ENCODE data around the gene UBE2R2.

UBE2R2 gene

DNA sequence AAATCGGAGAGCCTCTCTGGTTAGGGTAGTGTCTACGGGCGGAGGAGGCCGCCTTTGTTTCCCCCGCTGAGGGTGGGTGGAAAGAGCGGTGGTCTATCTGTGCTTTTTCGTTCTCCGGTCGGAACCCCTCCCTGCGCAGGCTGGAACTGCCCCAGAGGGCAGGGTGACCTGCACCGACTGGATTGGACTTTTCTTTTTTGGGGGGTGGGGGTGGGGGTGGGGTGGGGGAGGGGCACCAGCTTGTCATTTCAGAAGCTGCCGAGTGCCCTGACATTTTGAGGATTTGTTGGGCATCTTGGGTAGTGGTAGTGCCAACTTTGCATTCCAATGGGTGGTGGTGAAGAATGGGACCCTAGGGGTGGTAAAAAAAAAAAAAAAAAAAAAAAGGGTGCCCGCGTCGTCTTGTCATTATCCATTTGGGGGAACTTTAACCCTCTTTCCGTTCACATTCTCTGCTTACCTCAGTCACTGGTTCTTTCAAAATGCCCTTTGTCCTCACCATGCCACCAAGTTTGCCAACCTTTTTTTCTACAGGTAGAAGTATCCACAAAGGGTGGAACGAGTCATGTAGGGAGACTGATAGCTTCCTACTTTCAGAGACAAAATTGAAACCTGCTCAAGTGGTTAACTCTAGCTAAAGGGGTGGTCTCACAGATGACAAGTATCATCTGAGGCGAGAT is 1.3 kb downstream of the UBE2R2 start:
- peak; percentile 20 for DNase-seq
- H3K4me3 ChIP-seq (ENCODE audit: insufficient read depth in 1 of 2, low read depth in 1 of 2, low read length in 2 of 2), result peak overlapping the region; percentile 93 to 99
- H2AFZ ChIP-seq (ENCODE audit: low read depth, low read length), result no peak overlapping the region
- H3K79me1 ChIP-seq (replicated peaks; ENCODE audit: low read length, poor library complexity, severe bottlenecking), result peaks cover 1% of the 10 kb centered on the region
- H3K36me3 ChIP-seq (ENCODE audit: control insufficient read depth in 1 of 2, insufficient read depth in 2 of 2, low read depth in 1 of 2, low read length in 2 of 2), result no peaks in the 10 kb centered on the region
- peak overlapping the region in 1 of 2 experiments; percentile 87 for H3K4ac ChIP-seq (ENCODE audit: low read depth in 1 of 2, low read length in 2 of 2)
- H3K9ac ChIP-seq (ENCODE audit: low read length), result peak overlapping the region; percentile 99
- peaks cover 12% of the 10 kb centered on the region for H3K4me1 ChIP-seq (ENCODE audit: control insufficient read depth, insufficient read depth, low read depth, low read length)
- under 1% methylated on average over 15 of the region's 18 CpGs for WGBS
- H3K4me2 ChIP-seq (ENCODE audit: low read length, poor library complexity, severe bottlenecking), result peak overlapping the region; percentile 51
- peak overlapping the region; percentile 93 to 94 for H3K14ac ChIP-seq (ENCODE audit: low read length in 2 of 2)
- peak overlapping the region; percentile 88 to 98 for H3K18ac ChIP-seq (ENCODE audit: low read depth in 1 of 2, low read length in 2 of 2)
- H3K9me3 ChIP-seq (ENCODE audit: control insufficient read depth, low read length), result no peaks in the 10 kb centered on the region
- H3K23ac ChIP-seq (ENCODE audit: low read length in 2 of 2), result no peak overlapping the region
- no peak overlapping the region for H4K91ac ChIP-seq (ENCODE audit: low read length)
- H2BK12ac ChIP-seq (ENCODE audit: low read length in 2 of 2), result no peak overlapping the region
- peak overlapping the region; percentile 97 for H3K27ac ChIP-seq (ENCODE audit: low read length, poor library complexity, severe bottlenecking)
- H2BK15ac ChIP-seq (ENCODE audit: low read depth, poor library complexity, severe bottlenecking), result no peak overlapping the region
- no peaks in the 10 kb centered on the region for H3K27me3 ChIP-seq (ENCODE audit: control insufficient read depth in 1 of 2, insufficient read depth in 1 of 2, low read length in 2 of 2)
- H2AK5ac ChIP-seq (ENCODE audit: low read length, severe bottlenecking), result no peak overlapping the region
- peak overlapping the region; percentile 99 for H2BK120ac ChIP-seq (ENCODE audit: low read depth, low read length)
- H2BK5ac ChIP-seq (ENCODE audit: low read depth, low read length, poor library complexity, severe bottlenecking), result peak overlapping the region; percentile 73
- peak overlapping the region; percentile 63 for H4K8ac ChIP-seq (ENCODE audit: low read length)

- Histone ChIP-seq H2BK12ac (ENCODE audit: low read length in 2 of 2) (no peak overlapping the region), H3K9me3 (ENCODE audit: control insufficient read depth, low read length) (no peaks in the 10 kb centered on the region), H2BK120ac (ENCODE audit: low read depth, low read length) (no peak overlapping the region), H3K4me3 (ENCODE audit: insufficient read depth in 1 of 2, low read depth in 1 of 2, low read length in 2 of 2) (peak overlapping the region; percentile 93 to 99), H3K4me2 (ENCODE audit: low read length, poor library complexity, severe bottlenecking) (peak overlapping the region; percentile 51), H2BK5ac (ENCODE audit: low read depth, low read length, poor library complexity, severe bottlenecking) (no peak overlapping the region), H3K27ac (ENCODE audit: low read length, poor library complexity, severe bottlenecking) (peak overlapping the region; percentile 97), H3K9ac (ENCODE audit: low read length) (peak overlapping the region; percentile 99), H3K4me1 (ENCODE audit: control insufficient read depth, insufficient read depth, low read depth, low read length) (peaks cover 10% of the 10 kb centered on the region), H4K91ac (ENCODE audit: low read length) (no peak overlapping the region), H3K27me3 (ENCODE audit: control insufficient read depth in 1 of 2, insufficient read depth in 1 of 2, low read length in 2 of 2) (no peaks in the 10 kb centered on the region), H3K23ac (ENCODE audit: low read length in 2 of 2) (no peak overlapping the region), H2BK15ac (ENCODE audit: low read depth, poor library complexity, severe bottlenecking) (no peak overlapping the region), H3K4ac (ENCODE audit: low read depth in 1 of 2, low read length in 2 of 2) (peak overlapping the region in 1 of 2 experiments; percentile 79), H3K14ac (ENCODE audit: low read length in 2 of 2) (no peak overlapping the region), H2AK5ac (ENCODE audit: low read length, severe bottlenecking) (no peak overlapping the region), H3K18ac (ENCODE audit: low read depth in 1 of 2, low read length in 2 of 2) (peak overlapping the region in 1 of 2 experiments; percentile 98), H2AFZ (ENCODE audit: low read depth, low read length) (no peak overlapping the region), H3K36me3 (ENCODE audit: control insufficient read depth in 1 of 2, insufficient read depth in 2 of 2, low read depth in 1 of 2, low read length in 2 of 2) (peaks cover 0 to 5% of the 10 kb centered on the region in 2 experiments), H3K79me1 (replicated peaks; ENCODE audit: low read length, poor library complexity, severe bottlenecking) (peaks cover 1% of the 10 kb centered on the region), H4K8ac (ENCODE audit: low read length) (no peak overlapping the region)
- DNase-seq, result peak; percentile 10
- WGBS, result 3% methylated on average over 2 of the region's 4 CpGs
These were observed 2.0 kb downstream of the UBE2R2 start for GRCh38 chr9:33818847-33819500.

GRCh38 chr9:33820231-33820745 is 3.3 kb downstream of the UBE2R2 start:
- no peak overlapping the region for H2BK15ac ChIP-seq (ENCODE audit: low read depth, poor library complexity, severe bottlenecking)
- no peak overlapping the region for H3K18ac ChIP-seq (ENCODE audit: low read depth in 1 of 2, low read length in 2 of 2)
- no peak overlapping the region for H2AFZ ChIP-seq (ENCODE audit: low read depth, low read length)
- H3K79me1 ChIP-seq (replicated peaks; ENCODE audit: low read length, poor library complexity, severe bottlenecking), result peaks cover 1% of the 10 kb centered on the region
- peak overlapping the region in 1 of 2 experiments; percentile 99 for H3K4me3 ChIP-seq (ENCODE audit: insufficient read depth in 1 of 2, low read depth in 1 of 2, low read length in 2 of 2)
- no peaks in the 10 kb centered on the region for H3K27me3 ChIP-seq (ENCODE audit: control insufficient read depth in 1 of 2, insufficient read depth in 1 of 2, low read length in 2 of 2)
- peaks cover 0 to 6% of the 10 kb centered on the region in 2 experiments for H3K36me3 ChIP-seq (ENCODE audit: control insufficient read depth in 1 of 2, insufficient read depth in 2 of 2, low read depth in 1 of 2, low read length in 2 of 2)
- no peak overlapping the region for H4K8ac ChIP-seq (ENCODE audit: low read length)
- H2BK5ac ChIP-seq (ENCODE audit: low read depth, low read length, poor library complexity, severe bottlenecking), result no peak overlapping the region
- H3K27ac ChIP-seq (ENCODE audit: low read length, poor library complexity, severe bottlenecking), result no peak overlapping the region
- no peak overlapping the region for H3K4me2 ChIP-seq (ENCODE audit: low read length, poor library complexity, severe bottlenecking)
- no peak overlapping the region for H3K14ac ChIP-seq (ENCODE audit: low read length in 2 of 2)
- peak overlapping the region; percentile 42 for H3K9ac ChIP-seq (ENCODE audit: low read length)
- no peak for DNase-seq
- H3K23ac ChIP-seq (ENCODE audit: low read length in 2 of 2), result no peak overlapping the region
- no peak overlapping the region for H2AK5ac ChIP-seq (ENCODE audit: low read length, severe bottlenecking)
- H4K91ac ChIP-seq (ENCODE audit: low read length), result no peak overlapping the region
- H3K4ac ChIP-seq (ENCODE audit: low read depth in 1 of 2, low read length in 2 of 2), result no peak overlapping the region
- WGBS, result 90% methylated on average over 3 of the region's 4 CpGs
- H3K9me3 ChIP-seq (ENCODE audit: control insufficient read depth, low read length), result no peaks in the 10 kb centered on the region
- no peak overlapping the region for H2BK12ac ChIP-seq (ENCODE audit: low read length in 2 of 2)
- no peak overlapping the region for H2BK120ac ChIP-seq (ENCODE audit: low read depth, low read length)
- peaks cover 8% of the 10 kb centered on the region for H3K4me1 ChIP-seq (ENCODE audit: control insufficient read depth, insufficient read depth, low read depth, low read length)

- DNase-seq, result no peak
- Histone ChIP-seq H3K36me3 (ENCODE audit: control insufficient read depth in 1 of 2, insufficient read depth in 2 of 2, low read depth in 1 of 2, low read length in 2 of 2) (peaks cover 4 to 7% of the 10 kb centered on the region in 2 experiments), H3K9ac (ENCODE audit: low read length) (no peak overlapping the region), H4K91ac (ENCODE audit: low read length) (no peak overlapping the region), H3K23ac (ENCODE audit: low read length in 2 of 2) (no peak overlapping the region), H2AK5ac (ENCODE audit: low read length, severe bottlenecking) (no peak overlapping the region), H2BK120ac (ENCODE audit: low read depth, low read length) (no peak overlapping the region), H3K27me3 (ENCODE audit: control insufficient read depth in 1 of 2, insufficient read depth in 1 of 2, low read length in 2 of 2) (no peaks in the 10 kb centered on the region), H3K27ac (ENCODE audit: low read length, poor library complexity, severe bottlenecking) (no peak overlapping the region), H3K79me1 (replicated peaks; ENCODE audit: low read length, poor library complexity, severe bottlenecking) (no peaks in the 10 kb centered on the region), H3K4ac (ENCODE audit: low read depth in 1 of 2, low read length in 2 of 2) (no peak overlapping the region), H3K14ac (ENCODE audit: low read length in 2 of 2) (no peak overlapping the region), H3K4me1 (ENCODE audit: control insufficient read depth, insufficient read depth, low read depth, low read length) (peaks cover 3% of the 10 kb centered on the region), H4K8ac (ENCODE audit: low read length) (no peak overlapping the region), H2BK15ac (ENCODE audit: low read depth, poor library complexity, severe bottlenecking) (no peak overlapping the region), H3K4me2 (ENCODE audit: low read length, poor library complexity, severe bottlenecking) (no peak overlapping the region), H3K9me3 (ENCODE audit: control insufficient read depth, low read length) (no peaks in the 10 kb centered on the region), H3K4me3 (ENCODE audit: insufficient read depth in 1 of 2, low read depth in 1 of 2, low read length in 2 of 2) (no peak overlapping the region), H2BK12ac (ENCODE audit: low read length in 2 of 2) (no peak overlapping the region), H2BK5ac (ENCODE audit: low read depth, low read length, poor library complexity, severe bottlenecking) (no peak overlapping the region), H3K18ac (ENCODE audit: low read depth in 1 of 2, low read length in 2 of 2) (no peak overlapping the region), H2AFZ (ENCODE audit: low read depth, low read length) (no peak overlapping the region)
- WGBS, result no CpG with 5 or more reads among the region's 3 CpGs
These were observed 6.8 kb downstream of the UBE2R2 start for GRCh38 chr9:33823801-33824200.
